LoVo (cell line): ENCODE data around the gene KLC4.
A peak's percentile ranks its signal among the peaks of the same experiment; 100 is the strongest.

Source experiments
- DNase-seq: peaks from one replicate; pipeline ENCODE4 v3.0.0-alpha.2; 2016; ENCODE audit warnings: low spot score

The KLC4 gene

DNA sequence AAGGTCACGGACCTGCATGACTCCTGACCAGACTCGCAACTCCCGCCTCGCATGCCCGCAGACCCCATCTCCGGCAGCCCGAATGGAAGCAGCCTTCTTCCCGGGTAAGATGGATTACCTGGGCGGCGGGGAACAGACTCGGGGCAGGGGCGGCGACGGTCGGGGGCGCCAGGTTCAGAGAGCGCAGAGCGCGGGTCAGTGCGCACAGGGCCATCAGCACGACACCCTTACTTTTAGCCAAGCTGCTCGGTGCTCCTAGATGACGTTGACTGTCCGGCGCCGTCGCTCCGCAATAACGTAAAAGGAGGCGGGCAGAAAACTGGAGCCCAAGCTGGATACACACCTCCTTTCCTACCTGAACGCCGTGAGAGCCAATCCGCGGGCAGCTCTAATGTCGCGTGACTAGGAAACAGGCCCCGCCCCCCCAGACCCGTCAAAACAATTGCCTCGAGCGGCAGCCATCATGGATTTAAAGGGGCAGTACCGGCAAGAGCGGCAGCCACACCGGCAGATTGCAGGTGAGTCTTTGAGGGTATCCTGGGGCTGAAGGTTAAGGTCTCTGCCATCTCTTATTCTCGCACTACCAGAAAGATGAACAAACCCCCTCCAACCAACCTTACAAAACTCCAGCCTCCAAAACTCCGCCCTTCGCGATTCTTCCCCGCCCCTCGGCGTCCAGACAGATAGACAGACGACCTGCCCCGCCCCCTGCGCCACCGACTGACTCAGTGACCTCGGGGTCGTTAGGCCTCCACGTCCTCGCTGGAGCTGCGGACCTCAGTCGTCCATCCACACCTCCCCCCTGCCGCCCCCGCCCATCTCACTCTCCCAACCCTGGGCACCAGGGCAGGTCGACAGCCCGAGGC lies at the start of gene KLC4, which contains the start of gene MRPL2:
Gene KLC4 (plus strand): TSS at position 464 of the 866 bp plus-strand sequence. CDS start 1,705 bp downstream, outside the sequence.
Gene MRPL2 (minus strand): TSS at position 267 of the 866 bp plus-strand sequence. CDS start 53 bp downstream, at position 214.
- peak; percentile 99 for DNase-seq

DNA sequence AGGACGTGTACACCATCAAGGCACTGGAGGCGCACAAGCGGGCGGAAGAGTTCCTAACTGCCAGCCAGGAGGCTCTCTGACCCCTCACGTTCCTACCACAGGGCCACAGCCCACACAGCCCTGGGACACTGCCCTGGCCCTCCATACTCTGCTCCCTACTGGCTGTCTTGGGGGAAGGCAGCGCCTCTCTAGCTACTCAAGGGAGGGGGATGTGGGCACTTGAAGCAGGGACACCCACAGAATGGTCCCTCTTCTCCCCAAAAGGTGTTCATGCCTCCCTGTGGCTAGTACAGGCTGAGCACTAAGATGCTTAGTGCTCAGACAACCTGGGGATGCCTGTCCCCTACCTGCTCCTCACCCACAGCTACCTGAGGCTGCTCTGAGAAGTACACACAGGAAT lies 48.2 kb upstream of the KLC4 start:
- no peak for DNase-seq

GRCh38 chr6:43012364-43012763 lies 47.1 kb upstream of the KLC4 start:
- no peak for DNase-seq

DNA sequence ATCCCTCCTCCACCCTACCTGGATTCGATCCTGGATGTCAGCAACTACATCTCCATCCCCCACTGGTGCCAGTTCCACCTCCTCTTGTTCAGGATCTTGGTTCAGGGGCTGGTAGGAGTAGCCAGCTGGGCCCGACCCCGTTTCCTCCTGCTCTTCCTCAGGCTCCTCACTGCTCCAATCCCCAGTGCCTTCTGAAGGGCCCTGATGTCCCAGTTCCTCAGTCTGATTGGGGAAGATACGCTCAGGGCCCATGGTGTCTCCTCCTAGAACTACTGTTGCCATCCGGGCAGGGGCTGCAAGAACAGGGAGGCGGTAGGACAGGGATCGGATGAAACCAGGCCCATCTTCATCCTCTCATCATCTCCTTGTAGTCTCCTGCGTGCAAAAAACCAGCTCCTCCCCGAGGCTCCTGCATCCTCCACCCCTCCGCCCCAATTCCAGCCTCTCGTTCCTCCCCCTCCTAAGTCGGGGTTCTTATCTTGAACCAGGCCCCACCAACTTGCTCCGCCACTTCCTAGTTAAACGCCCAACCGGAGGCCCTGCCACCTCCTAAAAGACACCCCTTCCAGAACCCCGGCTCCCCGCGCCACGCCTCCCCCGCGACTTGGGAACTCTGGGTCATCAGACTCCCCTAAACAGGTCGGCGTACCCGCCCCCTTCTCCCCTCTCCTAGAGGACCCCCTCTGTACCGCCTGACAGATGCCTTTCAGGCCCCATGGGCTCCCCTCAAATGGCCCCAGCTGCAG lies 46.2 kb upstream of the KLC4 start:
- DNase-seq: no peak

GRCh38 chr6:43013843-43014433 lies 45.5 kb upstream of the KLC4 start, which contains the start of the genes KLHDC3 and MEA1:
TSS of gene KLHDC3 (plus strand) at chr6:43014249. CDS start at chr6:43017193, 2,944 bp downstream.
TSS of gene MEA1 (minus strand) at chr6:43013946. CDS start at chr6:43013813, 133 bp downstream.
- peak; percentile 99 for DNase-seq

GRCh38 chr6:43014434-43014909 lies 45.0 kb upstream of the KLC4 start:
- DNase-seq: peak; percentile 19

DNA sequence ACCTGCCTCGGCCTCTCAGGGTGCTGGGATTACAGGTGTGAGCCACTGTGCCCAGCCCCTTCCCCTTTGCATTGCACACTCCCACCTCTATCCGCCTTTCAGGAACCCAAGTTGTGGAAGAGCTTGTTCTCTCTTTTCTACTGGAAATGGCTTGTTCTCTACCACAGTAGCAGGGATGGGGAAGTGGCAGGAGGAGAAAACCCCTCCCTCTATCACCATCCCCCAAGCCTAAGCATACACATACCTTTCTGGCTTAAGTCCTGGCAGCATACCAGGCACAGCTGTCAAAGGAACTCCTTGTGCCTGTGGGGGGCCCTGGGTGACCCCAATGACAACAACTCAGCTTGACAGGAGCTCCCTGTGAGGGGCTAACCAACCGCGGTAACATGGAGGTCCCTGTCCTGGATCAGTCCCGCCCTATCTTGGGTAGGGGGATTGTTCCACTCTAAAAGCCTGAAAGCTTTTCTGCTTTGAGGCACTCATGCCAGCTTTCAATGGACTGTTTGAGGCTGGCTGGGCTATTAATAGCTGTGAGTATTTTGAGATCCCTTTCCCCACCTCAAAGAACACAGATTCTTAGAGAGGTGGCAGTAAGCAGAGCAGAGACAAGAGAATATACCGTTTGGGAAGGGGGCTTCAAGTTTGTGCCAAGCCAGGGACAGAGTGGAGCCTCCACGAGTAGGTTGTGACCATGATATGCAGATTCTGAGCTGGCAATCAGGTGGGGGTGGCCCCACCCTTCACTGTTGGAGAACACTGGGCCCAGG lies 43.1 kb upstream of the KLC4 start:
- no peak for DNase-seq

DNA sequence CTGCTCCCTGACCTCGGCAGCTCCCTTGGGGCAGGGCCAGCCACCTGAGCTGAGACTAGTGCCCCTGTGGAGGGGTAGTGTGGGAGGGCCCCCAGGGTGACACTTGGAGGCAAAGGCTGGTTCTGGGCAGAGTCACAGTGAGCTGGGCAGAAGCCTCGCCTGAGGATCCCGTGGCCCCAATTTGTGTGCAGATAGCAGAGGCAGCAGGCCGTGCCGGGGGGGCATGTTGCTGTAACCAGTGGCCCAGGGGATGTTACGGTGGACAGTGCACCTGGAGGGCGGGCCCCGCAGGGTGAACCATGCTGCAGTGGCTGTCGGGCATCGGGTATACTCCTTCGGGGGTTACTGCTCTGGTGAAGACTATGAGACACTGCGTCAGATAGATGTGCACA lies 42.5 kb upstream of the KLC4 start:
- no peak for DNase-seq

- no peak for DNase-seq
Measured at GRCh38 chr6:43019152-43019551, 40.3 kb upstream of the KLC4 start.

DNA sequence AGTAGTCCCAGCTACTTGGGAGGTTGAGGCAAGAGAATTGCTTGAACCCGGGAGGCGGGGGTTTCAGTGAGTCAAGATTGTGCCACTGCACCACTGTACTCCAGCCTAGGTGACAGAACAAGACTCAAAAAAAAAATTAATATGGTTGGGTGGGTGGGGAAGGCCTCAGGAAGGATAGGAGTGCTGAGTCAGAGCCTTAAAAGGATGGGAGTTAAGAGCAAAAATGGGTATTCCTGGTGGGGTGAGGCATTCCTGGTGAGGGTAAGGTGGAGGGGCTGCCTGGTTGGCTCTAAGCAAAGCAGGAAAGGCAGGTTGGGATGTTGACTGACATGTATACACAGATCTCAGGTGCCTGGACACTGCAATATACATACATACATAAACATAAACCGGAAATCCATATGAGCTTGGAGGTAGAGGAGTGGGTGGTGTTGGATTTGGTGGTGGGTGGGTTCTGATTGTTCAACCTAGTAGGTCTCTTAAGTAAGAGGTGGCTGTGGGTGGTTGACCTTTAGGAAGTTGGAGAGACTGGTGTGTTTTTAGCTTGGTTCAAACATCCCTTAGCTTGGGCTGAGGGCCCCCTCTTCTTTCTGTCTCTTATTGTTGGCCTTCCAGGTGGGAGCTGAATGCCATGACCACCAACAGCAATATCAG lies 39.3 kb upstream of the KLC4 start:
- DNase-seq: no peak

GRCh38 chr6:43020847-43021246 lies 38.6 kb upstream of the KLC4 start:
- no peak for DNase-seq

DNA sequence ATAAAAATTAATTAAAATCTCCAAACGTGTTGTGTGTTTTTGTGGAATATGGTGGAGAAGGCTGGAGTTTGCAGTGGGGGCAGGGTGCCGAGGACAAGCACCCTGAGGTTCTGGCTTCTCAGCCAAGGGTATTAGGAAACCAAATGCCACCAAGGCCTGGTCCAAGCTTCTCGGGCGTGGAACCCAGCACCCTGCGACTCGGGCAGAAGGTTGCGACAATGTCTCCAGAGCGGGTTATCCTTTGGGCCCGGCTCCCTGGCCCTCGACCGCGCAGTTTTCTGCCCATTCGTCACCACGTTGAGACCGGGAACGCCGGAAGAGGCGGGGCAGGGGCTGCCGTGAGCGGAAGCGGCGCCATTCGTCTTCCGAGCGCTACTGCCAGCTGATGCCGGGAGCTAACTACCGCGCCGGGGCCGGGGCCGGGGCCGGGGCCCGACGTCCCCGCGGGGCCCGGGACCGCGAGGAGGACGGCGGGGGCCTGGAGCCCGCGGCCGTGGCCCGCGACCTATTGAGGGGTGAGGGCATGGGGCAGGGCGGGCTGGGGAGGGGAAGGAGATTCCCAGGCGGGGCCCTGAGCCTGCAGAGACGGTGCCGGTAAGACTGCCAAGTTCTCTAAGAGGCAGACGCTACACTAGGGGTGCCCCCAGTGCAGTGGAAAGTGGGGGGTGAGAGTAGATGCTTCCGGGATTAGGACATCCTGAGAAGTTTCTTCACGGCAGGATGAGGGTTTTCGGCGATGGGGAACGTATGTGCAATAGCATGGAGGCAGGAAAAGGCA lies 38.0 kb upstream of the KLC4 start, which contains the start of gene RRP36:
Gene RRP36 (plus strand): TSS at position 354 of the 778 bp plus-strand sequence. CDS start 32 bp downstream, at position 386.
- peak; percentile 79 for DNase-seq

- no peak for DNase-seq
Measured at GRCh38 chr6:43024436-43024835, 35.0 kb upstream of the KLC4 start.

DNA sequence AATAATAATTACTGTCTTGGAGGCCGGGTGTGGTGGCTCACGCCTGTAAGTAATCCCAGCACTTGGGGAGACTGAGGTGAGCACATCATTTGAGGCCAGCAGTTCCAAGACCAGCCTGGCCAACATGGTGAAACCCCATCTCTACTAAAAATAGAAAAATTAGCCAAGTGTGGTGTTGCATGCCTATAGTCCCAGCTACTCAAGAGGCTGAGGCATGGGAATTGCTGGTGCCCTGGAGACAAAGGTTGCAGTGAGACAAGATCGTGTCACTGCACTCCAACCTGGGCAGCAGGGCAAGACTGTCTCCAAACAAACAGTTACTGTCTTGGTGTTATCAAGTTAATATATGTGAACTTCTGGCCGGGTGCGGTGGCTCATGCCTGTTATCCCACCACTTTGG lies 33.1 kb upstream of the KLC4 start:
- no peak for DNase-seq

- DNase-seq: no peak
Measured at GRCh38 chr6:43029120-43029519, 30.3 kb upstream of the KLC4 start.

DNA sequence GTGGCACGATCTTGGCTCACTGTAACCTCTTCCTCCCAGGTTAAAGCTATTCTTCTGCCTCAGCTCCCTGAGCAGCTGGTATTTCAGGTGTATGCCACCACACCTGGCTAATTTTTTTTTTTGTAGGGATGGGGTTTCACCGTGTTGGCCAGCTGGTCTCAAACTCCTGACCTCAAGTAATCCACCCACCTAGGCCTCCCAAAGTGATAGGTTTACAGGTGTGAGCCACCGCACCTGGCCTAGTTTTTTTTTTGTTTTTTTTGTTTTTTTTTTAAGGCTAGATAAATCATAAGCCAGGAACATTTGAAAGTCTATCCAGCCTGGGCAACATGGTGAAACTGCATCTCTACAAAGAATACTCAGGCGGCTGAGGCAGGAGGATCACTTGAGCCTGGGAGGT lies 27.1 kb upstream of the KLC4 start:
- no peak for DNase-seq

- no peak for DNase-seq
Measured at GRCh38 chr6:43033496-43034189, 25.8 kb upstream of the KLC4 start.

GRCh38 chr6:43034190-43034525 lies 25.3 kb upstream of the KLC4 start:
- DNase-seq: no peak

DNA sequence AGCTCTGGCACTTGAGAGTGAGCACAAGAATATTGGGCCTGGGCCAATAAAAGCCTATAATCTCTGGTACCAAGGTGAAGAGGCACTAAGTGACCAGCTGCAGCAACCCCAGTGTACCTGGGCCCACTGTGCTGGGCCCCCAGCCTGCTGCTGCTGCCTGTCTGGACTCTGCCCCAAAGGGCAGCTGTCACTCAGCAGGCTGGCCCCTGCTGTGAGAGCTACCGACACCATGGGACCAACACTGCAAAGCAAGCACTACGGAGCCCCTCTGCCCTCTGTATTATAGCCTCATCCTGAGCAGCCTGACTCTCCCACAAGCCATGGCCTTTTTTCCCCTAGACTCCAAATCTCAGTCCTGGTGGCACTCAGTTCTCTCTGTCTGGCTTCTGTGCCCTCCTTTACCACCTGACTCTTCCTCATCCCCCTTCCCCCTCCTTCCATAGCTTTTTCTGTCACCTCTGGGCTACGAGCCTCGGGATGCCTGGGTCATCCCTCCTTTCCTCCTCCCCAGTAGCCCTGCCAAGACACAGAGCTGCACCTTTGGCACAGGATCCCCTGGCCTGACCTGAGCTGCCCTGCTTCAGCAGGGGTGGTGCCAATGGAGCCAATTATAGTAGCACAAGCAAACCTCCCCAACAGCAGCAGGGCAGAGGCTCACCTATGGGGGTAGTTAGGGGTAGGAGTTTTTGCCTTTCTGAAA lies 23.8 kb upstream of the KLC4 start:
- no peak for DNase-seq
